ENCODE data around the gene ALDH4A1.

- no peak for TF ChIP-seq TAF1 (IDR thresholded peaks at IDR 0.05; ENCODE audit: low read depth)
- no peak for TF ChIP-seq EGR1 (IDR thresholded peaks at IDR 0.05)
- no peak for TF ChIP-seq MAX (IDR thresholded peaks at IDR 0.05)
Measured at GRCh38 chr1:18903291-18903756, 969 bp upstream of the ALDH4A1 start.
